GM19324 (cell line): ENCODE data around the gene EPS8L3.
A peak's percentile ranks its signal among the peaks of the same experiment; 100 is the strongest.

Experiments used
- ATAC-seq: cut with Tn5 transposase; IDR thresholded peaks from one replicate; pipeline ENCODE4 v1.9.1; 2021; ENCODE audit warnings: mild to moderate bottlenecking, moderate library complexity; ENCODE audit not compliant: unreplicated experiment, low FRiP score

EPS8L3 gene

GRCh38 chr1:109782927-109783326, 19.2 kb upstream of the EPS8L3 start:
- no peak for ATAC-seq

- ATAC-seq = no peak
These were observed 18.8 kb upstream of the EPS8L3 start for GRCh38 chr1:109782514-109782913.

DNA sequence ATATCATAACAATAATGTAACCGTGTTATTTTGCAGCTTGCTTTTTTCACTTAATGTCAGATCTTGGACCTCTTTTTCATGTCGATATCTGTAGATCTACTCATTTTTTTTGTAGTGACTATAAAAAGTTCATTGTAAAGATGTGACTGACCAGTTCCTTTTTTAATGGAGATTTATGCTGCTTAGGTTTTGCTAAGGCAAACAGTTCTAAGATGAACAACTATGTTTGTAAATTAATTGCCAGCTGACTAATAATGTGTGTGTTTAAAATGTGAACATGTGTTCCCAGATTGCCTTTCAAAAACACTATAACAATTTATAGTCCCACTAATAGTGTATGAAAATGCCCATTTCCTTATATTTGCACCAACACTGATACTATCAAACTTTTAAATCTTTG, 18.1 kb upstream of the EPS8L3 start:
- ATAC-seq = no peak

DNA sequence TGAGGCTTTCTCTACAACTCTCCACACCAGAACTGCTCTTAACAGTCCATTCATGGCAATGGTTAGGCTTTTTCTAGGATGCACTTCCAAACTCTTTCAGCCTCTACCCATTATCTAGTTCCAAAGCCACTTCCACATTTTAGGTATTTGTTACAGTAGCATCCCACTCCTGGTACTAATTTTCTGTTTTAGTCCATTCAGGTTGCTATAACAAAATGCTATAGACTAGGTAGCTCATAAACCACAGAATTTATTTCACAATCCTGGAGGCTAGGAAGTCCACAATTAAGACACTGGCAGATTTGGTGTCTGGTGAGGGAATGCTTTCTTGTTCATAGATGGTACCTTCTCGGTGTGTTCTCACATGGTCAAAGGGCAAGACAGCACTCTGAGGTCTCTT, 17.3 kb upstream of the EPS8L3 start:
- ATAC-seq = no peak

DNA sequence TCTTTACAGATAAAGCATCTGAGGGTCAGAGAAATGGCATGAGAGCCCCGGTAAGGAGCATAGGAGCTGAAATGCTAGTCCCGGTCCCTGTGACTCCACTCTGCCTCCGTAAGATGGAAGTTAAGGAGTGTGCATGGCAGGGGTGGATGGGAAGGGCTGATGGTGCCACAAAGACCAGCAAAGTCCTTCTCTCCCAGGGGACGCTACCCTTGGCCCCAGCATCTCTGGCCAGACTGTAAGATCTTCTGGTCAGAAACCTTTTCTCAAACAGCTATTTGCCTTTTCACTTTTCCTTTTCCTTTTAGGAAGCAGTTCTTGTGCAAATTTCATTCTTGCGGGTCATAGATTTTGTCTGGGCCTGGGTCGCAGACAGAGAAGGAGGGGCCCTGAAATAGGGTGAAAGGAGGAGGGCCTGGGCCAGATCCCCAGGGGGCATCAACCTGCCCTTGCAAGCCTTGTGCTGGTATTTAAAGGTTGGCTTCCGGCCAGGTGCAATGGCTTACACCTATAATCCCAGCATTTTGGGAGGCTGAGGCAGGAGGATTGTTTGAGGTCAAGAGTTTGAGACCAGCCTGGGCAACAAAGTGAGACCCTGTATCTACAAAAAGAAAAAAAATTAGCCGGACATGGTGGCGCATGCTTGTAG, 14.4 kb upstream of the EPS8L3 start:
- ATAC-seq = no peak

- no peak for ATAC-seq
These were observed 13.7 kb upstream of the EPS8L3 start for GRCh38 chr1:109777436-109777835.

GRCh38 chr1:109776911-109777310, 13.2 kb upstream of the EPS8L3 start:
- no peak for ATAC-seq

GRCh38 chr1:109776206-109776835, 12.6 kb upstream of the EPS8L3 start:
- no peak for ATAC-seq

GRCh38 chr1:109775398-109775797, 11.7 kb upstream of the EPS8L3 start:
- no peak for ATAC-seq

- no peak for ATAC-seq
These were observed 10.3 kb upstream of the EPS8L3 start for GRCh38 chr1:109773900-109774485.

- peak; percentile 54 for ATAC-seq
These were observed 9.6 kb upstream of the EPS8L3 start for GRCh38 chr1:109773203-109773899.

DNA sequence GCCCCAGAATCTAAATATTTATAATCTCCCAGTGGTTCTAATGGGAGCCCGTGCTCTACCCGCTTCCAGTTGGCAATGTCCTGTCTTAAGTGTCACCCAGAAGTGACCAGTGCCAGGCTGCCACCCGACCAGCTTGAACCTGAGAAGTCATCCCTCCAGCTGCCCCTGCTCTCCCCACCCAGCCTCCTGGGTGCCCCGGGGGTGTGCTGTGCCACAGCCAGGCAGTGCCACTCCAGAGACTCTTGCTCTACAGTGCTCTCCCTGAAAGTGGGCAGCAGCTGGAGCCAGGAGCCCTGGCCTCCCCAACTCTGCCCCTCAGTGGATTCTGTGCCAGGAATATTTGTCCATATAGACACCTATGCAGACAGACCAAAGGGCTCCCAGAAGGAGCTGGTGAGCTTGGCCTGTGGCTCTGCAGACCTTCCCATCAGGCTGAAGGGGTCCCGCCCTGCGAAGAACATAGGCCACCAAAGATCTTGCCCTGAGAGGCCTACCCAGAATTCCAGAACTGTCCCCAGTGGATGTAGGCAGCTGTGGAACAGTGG, 9.0 kb upstream of the EPS8L3 start:
- no peak for ATAC-seq

GRCh38 chr1:109771712-109772657, 8.3 kb upstream of the EPS8L3 start:
- ATAC-seq = no peak

GRCh38 chr1:109770331-109771095, 6.8 kb upstream of the EPS8L3 start:
- ATAC-seq = no peak

GRCh38 chr1:109769330-109770078, 5.8 kb upstream of the EPS8L3 start:
- ATAC-seq = no peak

- no peak for ATAC-seq
These were observed 5.1 kb upstream of the EPS8L3 start for GRCh38 chr1:109768820-109769219.

DNA sequence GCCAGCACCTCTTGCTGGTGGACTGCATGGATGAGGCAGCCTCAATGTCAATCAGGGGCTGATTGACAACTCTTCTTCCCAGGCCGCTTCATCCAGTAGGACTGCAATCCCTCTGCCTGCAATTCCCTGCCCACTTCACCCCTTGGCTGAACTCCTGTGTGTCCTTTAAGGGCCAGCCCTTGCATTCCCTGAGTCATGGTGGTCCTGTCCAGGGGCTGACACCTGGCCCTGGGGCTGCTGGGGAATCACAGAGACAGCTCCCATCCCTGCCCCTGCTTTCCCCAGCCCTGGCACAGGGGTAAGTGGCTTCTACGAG, 4.6 kb upstream of the EPS8L3 start:
- ATAC-seq = no peak

- ATAC-seq = no peak
These were observed 4.1 kb upstream of the EPS8L3 start for GRCh38 chr1:109767637-109768334.
